AG09309 (cell line): Measurements from ENCODE around the gene SLC31A2.
"Not testable (repeated sequence)": the region's sequence is repeated elsewhere in the genome, so short reads cannot be mapped to it uniquely, and the experiment has no call there.

Experiments
- DNase-seq: peaks from one replicate; pipeline ENCODE4 v3.0.0-alpha.2; 2010; ENCODE audit warnings: low read depth
- H3K4me3 ChIP-seq: 2 replicates; pipeline ENCODE4 v1.5.1; 2011; ENCODE audit warnings: mild to moderate bottlenecking, low read depth, low read length, moderate library complexity; ENCODE audit not compliant: control insufficient read depth
- TF ChIP-seq, protein P1 (sequence below): IDR thresholded peaks from 2 replicates; pipeline ENCODE4 v1.5.1; 2011; ENCODE audit warnings: mild to moderate bottlenecking, low read depth, low read length, inconsistent platforms; ENCODE audit not compliant: insufficient read depth, control insufficient read depth; ENCODE audit errors: missing control alignments

SLC31A2 gene

GRCh38 chr9:113148372-113148705 is 2.5 kb upstream of the SLC31A2 start:
- no peak overlapping the region for H3K4me3 ChIP-seq
- DNase-seq, result no peak
- TF ChIP-seq, protein P1, sequence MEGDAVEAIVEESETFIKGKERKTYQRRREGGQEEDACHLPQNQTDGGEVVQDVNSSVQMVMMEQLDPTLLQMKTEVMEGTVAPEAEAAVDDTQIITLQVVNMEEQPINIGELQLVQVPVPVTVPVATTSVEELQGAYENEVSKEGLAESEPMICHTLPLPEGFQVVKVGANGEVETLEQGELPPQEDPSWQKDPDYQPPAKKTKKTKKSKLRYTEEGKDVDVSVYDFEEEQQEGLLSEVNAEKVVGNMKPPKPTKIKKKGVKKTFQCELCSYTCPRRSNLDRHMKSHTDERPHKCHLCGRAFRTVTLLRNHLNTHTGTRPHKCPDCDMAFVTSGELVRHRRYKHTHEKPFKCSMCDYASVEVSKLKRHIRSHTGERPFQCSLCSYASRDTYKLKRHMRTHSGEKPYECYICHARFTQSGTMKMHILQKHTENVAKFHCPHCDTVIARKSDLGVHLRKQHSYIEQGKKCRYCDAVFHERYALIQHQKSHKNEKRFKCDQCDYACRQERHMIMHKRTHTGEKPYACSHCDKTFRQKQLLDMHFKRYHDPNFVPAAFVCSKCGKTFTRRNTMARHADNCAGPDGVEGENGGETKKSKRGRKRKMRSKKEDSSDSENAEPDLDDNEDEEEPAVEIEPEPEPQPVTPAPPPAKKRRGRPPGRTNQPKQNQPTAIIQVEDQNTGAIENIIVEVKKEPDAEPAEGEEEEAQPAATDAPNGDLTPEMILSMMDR, result no peak

- DNase-seq, result no peak
- no peak overlapping the region for H3K4me3 ChIP-seq
- TF ChIP-seq, protein P1, result no peak
Measured at GRCh38 chr9:113148781-113149510, 1.9 kb upstream of the SLC31A2 start.

- DNase-seq, H3K4me3 ChIP-seq: not testable (repeated sequence)
Measured at GRCh38 chr9:113149561-113149960, 1.2 kb upstream of the SLC31A2 start.

DNA sequence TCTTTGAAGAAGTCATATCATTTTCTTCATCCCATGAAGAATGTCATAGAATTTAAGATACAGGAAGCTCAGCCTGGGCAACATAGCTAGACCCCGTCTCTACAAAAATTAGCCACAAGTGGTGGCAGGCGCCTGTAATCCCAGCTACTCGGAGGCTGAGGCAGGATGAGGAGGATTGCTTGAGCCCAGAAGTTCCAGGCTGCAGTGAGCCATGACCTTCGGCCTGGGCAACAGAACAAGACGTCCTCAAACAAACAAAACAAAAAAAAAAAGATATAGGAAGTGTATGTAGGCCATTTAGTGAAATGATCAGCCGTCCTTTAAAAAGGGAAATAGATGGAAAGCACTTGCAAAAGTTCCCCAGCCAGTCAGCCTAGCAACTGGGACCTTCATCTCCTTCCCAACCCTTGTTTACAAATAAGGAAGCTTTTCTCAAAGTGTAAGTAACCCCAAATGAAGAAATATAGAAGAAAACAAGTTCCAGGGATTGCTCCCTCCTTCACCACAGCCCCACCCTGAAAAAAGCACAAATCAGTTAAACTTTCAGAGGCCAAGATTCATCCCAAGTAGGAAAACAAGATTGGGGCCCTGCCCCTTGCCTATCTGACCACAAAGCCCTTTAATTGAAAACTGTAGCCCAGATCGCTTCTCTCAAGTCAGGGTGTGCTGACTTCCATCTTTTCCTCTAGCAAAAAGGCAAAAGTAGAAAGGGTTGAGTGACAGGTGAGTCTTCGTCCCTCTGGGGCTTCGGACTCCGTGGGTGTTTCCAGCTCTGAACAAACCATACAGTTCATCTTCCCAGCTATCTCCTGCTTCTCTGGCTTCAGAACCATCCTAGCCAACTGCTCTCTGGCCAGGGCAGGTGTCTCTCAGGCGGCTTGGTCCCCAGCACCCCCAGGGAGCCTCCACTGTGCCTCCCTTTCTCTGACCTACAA is 1.2 kb downstream of the SLC31A2 start:
- peak overlapping the region; percentile 98 for H3K4me3 ChIP-seq
- no peak for DNase-seq
- TF ChIP-seq, protein P1, result no peak

DNA sequence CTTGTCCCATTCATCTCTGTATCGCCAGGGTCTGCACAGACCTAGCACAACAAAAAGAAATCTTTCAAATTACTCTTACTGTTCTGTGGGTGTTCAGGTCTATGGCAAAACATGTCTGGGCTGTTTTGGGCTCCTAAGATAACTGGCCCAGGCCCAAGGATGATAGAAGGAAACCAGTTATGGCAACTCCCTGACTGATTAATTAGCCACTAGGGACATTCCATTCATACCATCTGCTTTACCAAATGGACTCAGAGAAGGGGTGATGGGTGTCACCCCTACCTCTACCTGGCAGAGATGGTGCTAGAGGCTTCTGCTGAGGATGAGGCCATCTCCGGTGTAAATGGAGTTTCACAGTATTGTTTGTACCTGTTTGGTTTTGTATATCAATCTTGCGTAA is 1.9 kb downstream of the SLC31A2 start:
- TF ChIP-seq, protein P1, result no peak
- DNase-seq, result no peak

GRCh38 chr9:113153599-113153998 is 2.8 kb downstream of the SLC31A2 start:
- no peak for DNase-seq
- H3K4me3 ChIP-seq, result no peak overlapping the region
- TF ChIP-seq, protein P1, result no peak

More for the DNA sequence above, 1.9 kb downstream of the SLC31A2 start:
- H3K4me3 ChIP-seq, result no peak overlapping the region

DNA sequence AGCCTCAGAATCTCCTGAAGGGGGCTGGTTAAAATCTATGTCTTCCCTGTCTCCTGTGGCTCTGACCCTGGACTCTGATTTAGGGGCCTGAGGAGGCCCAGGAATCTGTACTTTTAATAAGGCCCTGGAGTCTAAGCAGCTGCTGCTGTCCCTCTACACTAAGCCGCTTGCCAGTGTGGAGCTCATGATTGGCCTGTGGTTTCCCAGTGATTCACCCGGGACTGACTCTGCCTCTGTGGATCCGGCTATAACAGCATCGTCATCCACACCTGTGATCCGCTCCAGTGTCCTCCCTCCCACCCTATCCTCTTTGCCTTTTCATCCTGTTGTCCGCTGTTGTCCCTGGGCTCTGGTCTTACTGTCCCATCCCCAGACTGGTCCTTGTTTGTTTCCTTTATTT is 3.7 kb downstream of the SLC31A2 start:
- H3K4me3 ChIP-seq, result no peak overlapping the region
- TF ChIP-seq, protein P1, result no peak
- DNase-seq, result peak; percentile 35
